Common myeloid progenitor, CD34-positive (primary cell): ENCODE results near the gene INTS11.

Experiments used
- CTCF ChIA-PET: fragments of 350-600 bp; sonication (Branson Sonifier 250); formaldehyde crosslinking; loops from one replicate; lab custom pipeline; 2021; ENCODE audit warnings: antibody characterized with exemption; lab: Charles Lee
- POLR2A ChIA-PET: fragments of 350-600 bp; sonication (Branson Sonifier 250); formaldehyde crosslinking; loops from one replicate; lab custom pipeline; 2021; ENCODE audit warnings: antibody characterized with exemption; lab: Charles Lee
- DNase-seq, 3 donors: peaks; one replicate each; pipeline versions ENCODE4 v3.0.0 to v3.0.0-alpha.2; 2013
- H3K27ac ChIP-seq, 2 experiments: 1 replicate in 1 of 2; 2 replicates in 1 of 2; pipeline ENCODE4 v1.7.0; 2013; ENCODE audit warnings: inconsistent platforms in 2 of 2, low read length in 2 of 2, mild to moderate bottlenecking in 2 of 2, low read depth in 1 of 2, moderate library complexity in 1 of 2; ENCODE audit not compliant: severe bottlenecking in 2 of 2, insufficient read depth in 1 of 2, poor library complexity in 1 of 2
- H3K27me3 ChIP-seq, 5 experiments: replicated peaks in 2 of 5; 1 replicate in 3 of 5; 2 replicates in 2 of 5; pipeline versions ENCODE4 v1.6.1 to v1.7.0; 2013; ENCODE audit warnings: low read length in 4 of 5, mild to moderate bottlenecking in 2 of 5, moderate library complexity in 2 of 5, inconsistent platforms in 1 of 5; ENCODE audit not compliant: insufficient read depth in 5 of 5, control insufficient read depth in 4 of 5
- H3K36me3 ChIP-seq, 4 experiments: 1 replicate in 2 of 4; 2 replicates in 2 of 4; pipeline versions ENCODE4 v1.6.1 to v1.7.0; 2013; ENCODE audit warnings: low read length in 3 of 4, control low read depth in 1 of 4, mild to moderate bottlenecking in 1 of 4; ENCODE audit not compliant: control insufficient read depth in 4 of 4, insufficient read depth in 4 of 4
- H3K4me1 ChIP-seq, 4 experiments: 1 replicate in 3 of 4; 2 replicates in 1 of 4; pipeline versions ENCODE4 v1.6.1 to v1.7.1; 2013; ENCODE audit warnings: low read length in 3 of 4, mild to moderate bottlenecking in 3 of 4, control low read depth in 1 of 4, inconsistent platforms in 1 of 4, moderate library complexity in 1 of 4; ENCODE audit not compliant: control insufficient read depth in 4 of 4, insufficient read depth in 4 of 4; ENCODE audit errors: control extremely low read depth in 1 of 4
- H3K4me3 ChIP-seq, 7 experiments: 1 replicate in 4 of 7; 2 replicates in 3 of 7; pipeline versions ENCODE4 v1.5.1 to v1.7.0; 2013; ENCODE audit warnings: mild to moderate bottlenecking in 7 of 7, low read length in 6 of 7, moderate library complexity in 6 of 7, inconsistent platforms in 2 of 7, low read depth in 2 of 7, control low read depth in 1 of 7; ENCODE audit not compliant: insufficient read depth in 4 of 7, control insufficient read depth in 1 of 7; ENCODE audit errors: extremely low read depth in 1 of 7
- H3K9me3 ChIP-seq, 5 experiments: 1 replicate in 4 of 5; 2 replicates in 1 of 5; pipeline versions ENCODE4 v1.6.1 to v1.7.1; 2013; ENCODE audit warnings: low read length in 4 of 5, mild to moderate bottlenecking in 2 of 5, inconsistent platforms in 1 of 5, low read depth in 1 of 5, moderate library complexity in 1 of 5; ENCODE audit not compliant: control insufficient read depth in 4 of 5, insufficient read depth in 2 of 5; ENCODE audit errors: control extremely low read depth in 1 of 5
- WGBS: methylation state at CpG from one replicate; pipeline ENCODE4 v1.1.5; 2013; ENCODE audit not compliant: insufficient coverage; 5-methylcytosine and 5-hydroxymethylcytosine counted together

The INTS11 gene

GRCh38 chr1:1336931-1337792 is 12.7 kb upstream of the INTS11 start:
- Histone ChIP-seq H3K36me3 (peaks cover 5 to 48% (median 21%) of the 10 kb centered on the region in 4 experiments), H3K27me3 (no peaks in the 10 kb centered on the region), H3K9me3 (no peaks in the 10 kb centered on the region), H3K27ac (no peak overlapping the region), H3K4me3 (no peak overlapping the region), H3K4me1 (no peaks in the 10 kb centered on the region)
- 98% methylated on average over 26 of the region's 32 CpGs for WGBS
- no peak for DNase-seq
- POLR2A ChIA-PET = interaction anchor here (0.6 to 0.8 kb wide), 2 partner anchors 9 to 12 kb away, joined by 3 read pairs; no protein-coding TSS in a partner anchor
- CTCF ChIA-PET = no interaction called here

GRCh38 chr1:1336446-1336845 is 12.0 kb upstream of the INTS11 start:
- Histone ChIP-seq H3K27ac (no peak overlapping the region), H3K4me1 (no peaks in the 10 kb centered on the region), H3K36me3 (peaks cover 5 to 41% (median 21%) of the 10 kb centered on the region in 4 experiments), H3K4me3 (no peak overlapping the region), H3K9me3 (no peaks in the 10 kb centered on the region), H3K27me3 (no peaks in the 10 kb centered on the region)
- 98% methylated on average over 23 of the region's 26 CpGs for WGBS
- POLR2A ChIA-PET = interaction anchor here (0.6 to 0.8 kb wide), 3 partner anchors 9 to 331 kb away, joined by 3 read pairs; no protein-coding TSS in a partner anchor
- CTCF ChIA-PET = interaction anchor here (1.0 kb wide), 1 partner anchor 35 kb away, joined by 3 read pairs; no protein-coding TSS in a partner anchor
- no peak for DNase-seq

GRCh38 chr1:1335792-1336248 is 11.4 kb upstream of the INTS11 start:
- WGBS = 93% methylated on average over 17 of the region's 21 CpGs
- no peaks in the 10 kb centered on the region for H3K4me1 ChIP-seq
- no peak overlapping the region for H3K4me3 ChIP-seq
- H3K27ac ChIP-seq = no peak overlapping the region
- no peaks in the 10 kb centered on the region for H3K27me3 ChIP-seq
- H3K9me3 ChIP-seq = no peaks in the 10 kb centered on the region
- ChIA-PET POLR2A (interaction anchor here (0.6 kb wide), 1 partner anchor 331 kb away, joined by 3 read pairs; no protein-coding TSS in a partner anchor), CTCF (interaction anchor here (1.0 to 1.4 kb wide), 3 partner anchors 36 to 105 kb away, joined by 3 to 4 read pairs (median 3); partner anchors contain the start of gene SCNN1D)
- peaks cover 2 to 35% (median 16%) of the 10 kb centered on the region in 4 experiments for H3K36me3 ChIP-seq
- no peak for DNase-seq

GRCh38 chr1:1335283-1335682 is 10.8 kb upstream of the INTS11 start:
- POLR2A ChIA-PET = interaction anchor here (0.6 kb wide), 1 partner anchor 8 kb away, joined by 4 read pairs; no protein-coding TSS in a partner anchor
- 93% methylated on average over 11 of the region's 16 CpGs for WGBS
- H3K4me1 ChIP-seq = no peaks in the 10 kb centered on the region

GRCh38 chr1:1334835-1335234 is 10.4 kb upstream of the INTS11 start:
- ChIA-PET CTCF (interaction anchor here (1.2 to 1.4 kb wide), 2 partner anchors 55 to 106 kb away, joined by 3 to 4 read pairs; partner anchors contain the start of gene SCNN1D), POLR2A (interaction anchor here (0.6 kb wide), 1 partner anchor 9 kb away, joined by 4 read pairs; no protein-coding TSS in a partner anchor)
- 98% methylated on average over 9 of the region's 11 CpGs for WGBS
- H3K4me1 ChIP-seq = no peaks in the 10 kb centered on the region
- H3K27ac ChIP-seq = no peak overlapping the region
- H3K27me3 ChIP-seq = no peaks in the 10 kb centered on the region
- H3K4me3 ChIP-seq = no peak overlapping the region
- H3K36me3 ChIP-seq = peaks cover 2 to 26% (median 11%) of the 10 kb centered on the region in 4 experiments
- no peak for DNase-seq
- H3K9me3 ChIP-seq = no peaks in the 10 kb centered on the region

More at GRCh38 chr1:1335283-1335682, 10.8 kb upstream of the INTS11 start:
- H3K27ac ChIP-seq = no peak overlapping the region
- H3K4me3 ChIP-seq = no peak overlapping the region
- no peaks in the 10 kb centered on the region for H3K27me3 ChIP-seq
- CTCF ChIA-PET = interaction anchor here (1.2 to 1.4 kb wide), 2 partner anchors 56 to 105 kb away, joined by 3 to 4 read pairs; partner anchors contain the start of gene SCNN1D
- no peaks in the 10 kb centered on the region for H3K9me3 ChIP-seq
- no peak for DNase-seq
- H3K36me3 ChIP-seq = peaks cover 2 to 30% (median 13%) of the 10 kb centered on the region in 4 experiments

- no peak overlapping the region for H3K27ac ChIP-seq
- no peak for DNase-seq
- ChIA-PET POLR2A (no interaction called here), CTCF (no interaction called here)
- no peaks in the 10 kb centered on the region for H3K9me3 ChIP-seq
- 93% methylated on average over 36 of the region's 36 CpGs for WGBS
- H3K36me3 ChIP-seq = peaks cover 2 to 19% (median 7%) of the 10 kb centered on the region in 4 experiments
- no peaks in the 10 kb centered on the region for H3K27me3 ChIP-seq
- no peaks in the 10 kb centered on the region for H3K4me1 ChIP-seq
- no peak overlapping the region for H3K4me3 ChIP-seq
Measured at GRCh38 chr1:1333551-1334241, 9.2 kb upstream of the INTS11 start.
